DMS79 treated with DMSO at 0.1 percent for 48 hours (cell line): ENCODE results near the gene CSNK1G1.
"Not testable (repeated sequence)": the region's sequence is repeated elsewhere in the genome, so short reads cannot be mapped to it uniquely, and the experiment has no call there.

ENCODE experiments used
- DNase-seq: peaks from one replicate; lab custom pipeline; 2025; lab: John Stamatoyannopoulos, UW

The CSNK1G1 gene

GRCh38 chr15:64133623-64134344 lies 222.2 kb downstream of the CSNK1G1 start:
- no peak for DNase-seq

- no peak for DNase-seq
Observed at GRCh38 chr15:64132217-64132616, 223.8 kb downstream of the CSNK1G1 start.

- no peak for DNase-seq
Observed at GRCh38 chr15:64131547-64131946, 224.4 kb downstream of the CSNK1G1 start.

- DNase-seq = no peak
Observed at GRCh38 chr15:64130159-64130558, 225.8 kb downstream of the CSNK1G1 start.

- DNase-seq = no peak
Observed at GRCh38 chr15:64127521-64128270, 228.3 kb downstream of the CSNK1G1 start.

GRCh38 chr15:64125978-64126377 lies 230.0 kb downstream of the CSNK1G1 start:
- DNase-seq = no peak

GRCh38 chr15:64122936-64123351 lies 233.0 kb downstream of the CSNK1G1 start:
- DNase-seq = no peak

GRCh38 chr15:64122444-64122843 lies 233.5 kb downstream of the CSNK1G1 start:
- DNase-seq = no peak

- DNase-seq = no peak
Observed at GRCh38 chr15:64121614-64122013, 234.4 kb downstream of the CSNK1G1 start.

- DNase-seq = not testable (repeated sequence)
Observed at GRCh38 chr15:64120322-64120721, 235.7 kb downstream of the CSNK1G1 start.

- DNase-seq = no peak
Observed at GRCh38 chr15:64117759-64118487, 238.1 kb downstream of the CSNK1G1 start.
